ENCODE results near the gene OLR1.

DNA sequence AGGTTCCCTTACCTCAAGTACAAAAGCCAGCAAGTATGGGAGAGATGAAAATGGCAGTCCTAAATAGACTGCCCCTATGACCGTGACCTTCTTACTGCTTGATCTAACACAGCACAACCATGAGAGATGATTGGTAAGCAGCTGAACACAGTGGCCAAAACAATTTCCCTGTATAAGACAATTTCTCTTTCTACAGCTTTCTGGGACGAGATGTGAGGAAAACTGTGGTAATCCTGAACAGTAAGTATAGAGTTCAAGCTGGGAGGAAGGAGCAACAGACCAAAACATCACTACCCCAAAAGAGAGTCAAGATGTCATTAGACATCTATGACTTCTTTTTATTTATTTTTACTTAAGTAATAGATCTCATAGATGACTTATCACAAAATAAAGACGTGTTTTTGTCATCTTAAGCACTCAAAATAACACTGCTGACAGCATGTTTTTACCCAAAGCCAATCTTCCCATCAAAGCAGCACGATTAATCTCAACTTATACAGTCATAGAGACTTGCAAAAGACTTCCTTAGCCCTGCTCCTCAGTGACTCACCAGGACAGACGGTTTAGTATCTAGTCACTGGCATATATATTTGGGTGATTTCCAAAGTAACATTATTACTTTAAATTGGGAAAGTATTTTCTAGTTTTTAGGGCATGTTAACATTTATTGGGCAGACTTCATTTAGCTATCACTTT is 10.6 kb upstream of the OLR1 start:
- TF ChIP-seq GATA2 (IDR thresholded peaks at IDR 0.05; ENCODE audit: low read depth, low read length): no peak
- no peak for TF ChIP-seq GATA3 (IDR thresholded peaks at IDR 0.05; ENCODE audit: low read depth, low read length)
